ENCODE measurements around the gene DDAH1. TPM values are rescaled to one million over a fixed set of nuclear protein-coding genes. Genes with fewer than 3 reads are reported as not detected.

DDAH1 gene
- total and polyA plus RNA-seq, 2 experiments from 2014 or later = 9.1 to 15.5 TPM

GRCh38 chr1:85342207-85342606, 122.8 kb downstream of the DDAH1 start:
- peaks cover 4% of the 10 kb centered on the region for H3K4me1 ChIP-seq (ENCODE audit: low read depth)
- no peaks in the 10 kb centered on the region for H3K27me3 ChIP-seq
- no peak for TF ChIP-seq CTCF (IDR thresholded peaks at IDR 0.05; ENCODE audit: low read depth, low read length)
- H3K27ac ChIP-seq = no peak overlapping the region
- DNase-seq (ENCODE audit: low read depth in 1 of 2, low spot score in 1 of 2) = peak in 1 of 2 donors; percentile 62
- no peaks in the 10 kb centered on the region for H3K36me3 ChIP-seq
- no peak overlapping the region for H3K4me3 ChIP-seq
- no peaks in the 10 kb centered on the region for H3K9me3 ChIP-seq (ENCODE audit: low read depth)

- Histone ChIP-seq H3K4me3 (no peak overlapping the region), H3K27ac (no peak overlapping the region), H3K27me3 (no peaks in the 10 kb centered on the region), H3K4me1 (ENCODE audit: low read depth) (peaks cover 4% of the 10 kb centered on the region), H3K36me3 (no peaks in the 10 kb centered on the region), H3K9me3 (ENCODE audit: low read depth) (no peaks in the 10 kb centered on the region)
- no peak for DNase-seq (ENCODE audit: low read depth in 1 of 2, low spot score in 1 of 2)
- TF ChIP-seq CTCF (IDR thresholded peaks at IDR 0.05; ENCODE audit: low read depth, low read length) = no peak
Observed at GRCh38 chr1:85340427-85340826, 124.5 kb downstream of the DDAH1 start.

GRCh38 chr1:85339656-85340399, 125.1 kb downstream of the DDAH1 start:
- Histone ChIP-seq H3K9me3 (ENCODE audit: low read depth) (no peaks in the 10 kb centered on the region), H3K4me1 (ENCODE audit: low read depth) (peaks cover 4% of the 10 kb centered on the region), H3K36me3 (no peaks in the 10 kb centered on the region), H3K27me3 (no peaks in the 10 kb centered on the region), H3K4me3 (no peak overlapping the region), H3K27ac (no peak overlapping the region)
- DNase-seq (ENCODE audit: low read depth in 1 of 2, low spot score in 1 of 2) = no peak
- no peak for TF ChIP-seq CTCF (IDR thresholded peaks at IDR 0.05; ENCODE audit: low read depth, low read length)

GRCh38 chr1:85339089-85339488, 125.9 kb downstream of the DDAH1 start:
- peak in 1 of 2 donors; percentile 65 for DNase-seq (ENCODE audit: low read depth in 1 of 2, low spot score in 1 of 2)
- Histone ChIP-seq H3K36me3 (no peaks in the 10 kb centered on the region), H3K9me3 (ENCODE audit: low read depth) (no peaks in the 10 kb centered on the region), H3K4me1 (ENCODE audit: low read depth) (peaks cover 4% of the 10 kb centered on the region), H3K4me3 (no peak overlapping the region), H3K27ac (no peak overlapping the region), H3K27me3 (no peaks in the 10 kb centered on the region)
- no peak for TF ChIP-seq CTCF (IDR thresholded peaks at IDR 0.05; ENCODE audit: low read depth, low read length)

GRCh38 chr1:85334962-85335361, 130.0 kb downstream of the DDAH1 start:
- DNase-seq (ENCODE audit: low read depth in 1 of 2, low spot score in 1 of 2) = peak in 1 of 2 donors; percentile 39
- Histone ChIP-seq H3K4me3 (no peak overlapping the region), H3K27ac (no peak overlapping the region), H3K27me3 (no peaks in the 10 kb centered on the region), H3K4me1 (ENCODE audit: low read depth) (no peaks in the 10 kb centered on the region), H3K36me3 (no peaks in the 10 kb centered on the region), H3K9me3 (ENCODE audit: low read depth) (no peaks in the 10 kb centered on the region)
- no peak for TF ChIP-seq CTCF (IDR thresholded peaks at IDR 0.05; ENCODE audit: low read depth, low read length)

Measured in cardiac muscle cell (in vitro differentiated cells and primary cell).